Measurements from ENCODE around the gene LIPT2.
A peak's percentile ranks its signal among the peaks of the same experiment; 100 is the strongest.

Gene LIPT2

GRCh38 chr11:74468936-74469335, 24.6 kb downstream of the LIPT2 start:
- ChIA-PET CTCF (interaction anchor here (0.6 kb wide), 1 partner anchor 18 kb away, joined by 4 read pairs; no protein-coding TSS in a partner anchor), POLR2A (interaction anchor here (0.7 kb wide), 1 partner anchor 24 kb away, joined by 7 read pairs; the partner anchor contains the start of gene LIPT2)
- Histone ChIP-seq H3K27ac (ENCODE audit: extremely low read depth, low read depth, low read length) (no peak overlapping the region), H3K4me1 (ENCODE audit: control insufficient read depth, insufficient read depth, low read length) (no peaks in the 10 kb centered on the region), H3K9me3 (ENCODE audit: control insufficient read depth, insufficient read depth, low read depth, low read length) (no peaks in the 10 kb centered on the region), H3K36me3 (ENCODE audit: control insufficient read depth in 2 of 2, insufficient read depth in 1 of 2, low read length in 2 of 2) (no peaks in the 10 kb centered on the region), H3K4me3 (ENCODE audit: low read depth, low read length) (no peak overlapping the region)
- TF ChIP-seq MZF1 (tag by site-specific recombination; IDR thresholded peaks at IDR 0.05; ENCODE audit: borderline replicate concordance) (no peak), ZBTB26 (tag by site-specific recombination; optimal IDR thresholded peaks at IDR 0.05) (no peak), ZBTB6 (tag by site-specific recombination; IDR thresholded peaks at IDR 0.05) (no peak), ZNF843 (tag by site-specific recombination; IDR thresholded peaks at IDR 0.05) (no peak), KLF8 (tag by site-specific recombination; IDR thresholded peaks at IDR 0.05) (no peak), PRDM6 (tag by site-specific recombination; IDR thresholded peaks at IDR 0.05) (no peak), ZNF660 (tag by site-specific recombination; IDR thresholded peaks at IDR 0.05) (no peak)
- TF ChIP-seq, protein P1, sequence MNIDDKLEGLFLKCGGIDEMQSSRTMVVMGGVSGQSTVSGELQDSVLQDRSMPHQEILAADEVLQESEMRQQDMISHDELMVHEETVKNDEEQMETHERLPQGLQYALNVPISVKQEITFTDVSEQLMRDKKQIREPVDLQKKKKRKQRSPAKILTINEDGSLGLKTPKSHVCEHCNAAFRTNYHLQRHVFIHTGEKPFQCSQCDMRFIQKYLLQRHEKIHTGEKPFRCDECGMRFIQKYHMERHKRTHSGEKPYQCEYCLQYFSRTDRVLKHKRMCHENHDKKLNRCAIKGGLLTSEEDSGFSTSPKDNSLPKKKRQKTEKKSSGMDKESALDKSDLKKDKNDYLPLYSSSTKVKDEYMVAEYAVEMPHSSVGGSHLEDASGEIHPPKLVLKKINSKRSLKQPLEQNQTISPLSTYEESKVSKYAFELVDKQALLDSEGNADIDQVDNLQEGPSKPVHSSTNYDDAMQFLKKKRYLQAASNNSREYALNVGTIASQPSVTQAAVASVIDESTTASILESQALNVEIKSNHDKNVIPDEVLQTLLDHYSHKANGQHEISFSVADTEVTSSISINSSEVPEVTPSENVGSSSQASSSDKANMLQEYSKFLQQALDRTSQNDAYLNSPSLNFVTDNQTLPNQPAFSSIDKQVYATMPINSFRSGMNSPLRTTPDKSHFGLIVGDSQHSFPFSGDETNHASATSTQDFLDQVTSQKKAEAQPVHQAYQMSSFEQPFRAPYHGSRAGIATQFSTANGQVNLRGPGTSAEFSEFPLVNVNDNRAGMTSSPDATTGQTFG (tag by site-specific recombination; IDR thresholded peaks at IDR 0.05; ENCODE audit: borderline replicate concordance), result no peak
- TF ChIP-seq, protein P2, sequence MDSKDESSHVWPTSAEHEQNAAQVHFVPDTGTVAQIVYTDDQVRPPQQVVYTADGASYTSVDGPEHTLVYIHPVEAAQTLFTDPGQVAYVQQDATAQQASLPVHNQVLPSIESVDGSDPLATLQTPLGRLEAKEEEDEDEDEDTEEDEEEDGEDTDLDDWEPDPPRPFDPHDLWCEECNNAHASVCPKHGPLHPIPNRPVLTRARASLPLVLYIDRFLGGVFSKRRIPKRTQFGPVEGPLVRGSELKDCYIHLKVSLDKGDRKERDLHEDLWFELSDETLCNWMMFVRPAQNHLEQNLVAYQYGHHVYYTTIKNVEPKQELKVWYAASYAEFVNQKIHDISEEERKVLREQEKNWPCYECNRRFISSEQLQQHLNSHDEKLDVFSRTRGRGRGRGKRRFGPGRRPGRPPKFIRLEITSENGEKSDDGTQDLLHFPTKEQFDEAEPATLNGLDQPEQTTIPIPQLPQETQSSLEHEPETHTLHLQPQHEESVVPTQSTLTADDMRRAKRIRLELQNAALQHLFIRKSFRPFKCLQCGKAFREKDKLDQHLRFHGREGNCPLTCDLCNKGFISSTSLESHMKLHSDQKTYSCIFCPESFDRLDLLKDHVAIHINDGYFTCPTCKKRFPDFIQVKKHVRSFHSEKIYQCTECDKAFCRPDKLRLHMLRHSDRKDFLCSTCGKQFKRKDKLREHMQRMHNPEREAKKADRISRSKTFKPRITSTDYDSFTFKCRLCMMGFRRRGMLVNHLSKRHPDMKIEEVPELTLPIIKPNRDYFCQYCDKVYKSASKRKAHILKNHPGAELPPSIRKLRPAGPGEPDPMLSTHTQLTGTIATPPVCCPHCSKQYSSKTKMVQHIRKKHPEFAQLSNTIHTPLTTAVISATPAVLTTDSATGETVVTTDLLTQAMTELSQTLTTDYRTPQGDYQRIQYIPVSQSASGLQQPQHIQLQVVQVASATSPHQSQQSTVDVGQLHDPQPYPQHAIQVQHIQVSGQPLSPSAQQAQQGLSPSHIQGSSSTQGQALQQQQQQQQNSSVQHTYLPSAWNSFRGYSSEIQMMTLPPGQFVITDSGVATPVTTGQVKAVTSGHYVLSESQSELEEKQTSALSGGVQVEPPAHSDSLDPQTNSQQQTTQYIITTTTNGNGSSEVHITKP (tag by site-specific recombination; IDR thresholded peaks at IDR 0.05), result no peak
- TF ChIP-seq, protein P3, sequence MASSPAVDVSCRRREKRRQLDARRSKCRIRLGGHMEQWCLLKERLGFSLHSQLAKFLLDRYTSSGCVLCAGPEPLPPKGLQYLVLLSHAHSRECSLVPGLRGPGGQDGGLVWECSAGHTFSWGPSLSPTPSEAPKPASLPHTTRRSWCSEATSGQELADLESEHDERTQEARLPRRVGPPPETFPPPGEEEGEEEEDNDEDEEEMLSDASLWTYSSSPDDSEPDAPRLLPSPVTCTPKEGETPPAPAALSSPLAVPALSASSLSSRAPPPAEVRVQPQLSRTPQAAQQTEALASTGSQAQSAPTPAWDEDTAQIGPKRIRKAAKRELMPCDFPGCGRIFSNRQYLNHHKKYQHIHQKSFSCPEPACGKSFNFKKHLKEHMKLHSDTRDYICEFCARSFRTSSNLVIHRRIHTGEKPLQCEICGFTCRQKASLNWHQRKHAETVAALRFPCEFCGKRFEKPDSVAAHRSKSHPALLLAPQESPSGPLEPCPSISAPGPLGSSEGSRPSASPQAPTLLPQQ (tag by site-specific recombination; IDR thresholded peaks at IDR 0.05), result no peak

GRCh38 chr11:74468521-74468920, 25.0 kb downstream of the LIPT2 start:
- H3K36me3 ChIP-seq (ENCODE audit: control insufficient read depth in 2 of 2, insufficient read depth in 1 of 2, low read length in 2 of 2), result no peaks in the 10 kb centered on the region
- ChIA-PET POLR2A (interaction anchor here (0.7 kb wide), 1 partner anchor 25 kb away, joined by 3 read pairs; the partner anchor contains the start of gene LIPT2), CTCF (interaction anchor here (0.6 kb wide), 1 partner anchor 17 kb away, joined by 4 read pairs; no protein-coding TSS in a partner anchor)
- no peak overlapping the region for H3K4me3 ChIP-seq (ENCODE audit: low read depth, low read length)
- no peaks in the 10 kb centered on the region for H3K4me1 ChIP-seq (ENCODE audit: control insufficient read depth, insufficient read depth, low read length)
- H3K9me3 ChIP-seq (ENCODE audit: control insufficient read depth, insufficient read depth, low read depth, low read length), result no peaks in the 10 kb centered on the region
- H3K27ac ChIP-seq (ENCODE audit: extremely low read depth, low read depth, low read length), result no peak overlapping the region
- TF ChIP-seq ZNF423 (tag by site-specific recombination; IDR thresholded peaks at IDR 0.05) (no peak), ZNF48 (tag by site-specific recombination; IDR thresholded peaks at IDR 0.05) (no peak), ZNF366 (tag by site-specific recombination; conservative IDR thresholded peaks at IDR 0.05) (0 out of 2 replicates have a peak, but pooled peaks have one; percentile 16)

Data from HEK293 (cell line).